K562 (cell line): Measurements from ENCODE around the gene SCYGR2.

ENCODE experiments used
- JUNB ChIP-seq: fragments of 450-650 bp; formaldehyde crosslinking; conservative IDR thresholded peaks from 2 replicates; pipeline ENCODE4 v1.4.0; 2020; ENCODE audit warnings: mild to moderate bottlenecking
- PKNOX1 ChIP-seq: fragments of 450-650 bp; IDR thresholded peaks from 2 replicates; pipeline ENCODE4 v1.6.1; 2016
- POLR2A ChIP-seq: fragments of 450-650 bp; conservative IDR thresholded peaks from 2 replicates; pipeline ENCODE4 v1.6.1; 2016
- RNF2 ChIP-seq: sonication (generic); IDR thresholded peaks from 2 replicates; pipeline ENCODE4 v1.6.1; 2016
- TAF1 ChIP-seq: IDR thresholded peaks from 2 replicates; pipeline ENCODE4 v1.6.1; 2011; ENCODE audit warnings: mild to moderate bottlenecking, low read length, moderate library complexity; ENCODE audit not compliant: insufficient read depth, control insufficient read depth, severe bottlenecking; ENCODE audit errors: extremely low read depth
- TCF7 ChIP-seq: sonication (generic); IDR thresholded peaks from 2 replicates; pipeline ENCODE4 v1.6.1; 2016; ENCODE audit warnings: antibody characterized with exemption, borderline replicate concordance
- TEAD1 ChIP-seq, 2 experiments: fragments of 450-650 bp in 1 of 2; sonication (generic) in 1 of 2; formaldehyde crosslinking; IDR thresholded peaks; 2 replicates each; pipeline versions ENCODE4 v1.4.0 to v1.8.0; 2020 to 2022; ENCODE audit warnings: mild to moderate bottlenecking in 2 of 2, missing genetic modification reagents in 1 of 2
- ZC3H11A ChIP-seq: IDR thresholded peaks from 2 replicates; pipeline ENCODE4 v1.6.1; 2012; ENCODE audit warnings: low read depth, low read length, improper control_type of control experiment

- TF ChIP-seq TEAD1 (CRISPR knock-in tag; IDR thresholded peaks at IDR 0.05) (no peak), TAF1 (no peak), JUNB (CRISPR knock-in tag) (no peak), PKNOX1 (no peak), RNF2 (no peak), ZC3H11A (no peak), POLR2A (no peak), TCF7 (no peak)
Measured at GRCh38 chr2:227570615-227571014, 28.1 kb upstream of the SCYGR2 start.
